Activated CD4-positive, alpha-beta T cell treated with anti-CD3 and anti-CD28 coated beads, Interleukin-10, Interleukin-2, amounts not matched to agents 100 ng/mL and 50 ng/mL, durations not matched to agents 16 hours and 8 hours (primary cell): Measurements from ENCODE around the gene ATXN1L.
A peak's percentile ranks its signal among the peaks of the same experiment; 100 is the strongest.
"Not testable (repeated sequence)": the region's sequence is repeated elsewhere in the genome, so short reads cannot be mapped to it uniquely, and the experiment has no call there.

Experiments
- DNase-seq: peaks from one replicate; pipeline ENCODE4 v3.0.0-alpha.2; 2020

The ATXN1L gene

DNA sequence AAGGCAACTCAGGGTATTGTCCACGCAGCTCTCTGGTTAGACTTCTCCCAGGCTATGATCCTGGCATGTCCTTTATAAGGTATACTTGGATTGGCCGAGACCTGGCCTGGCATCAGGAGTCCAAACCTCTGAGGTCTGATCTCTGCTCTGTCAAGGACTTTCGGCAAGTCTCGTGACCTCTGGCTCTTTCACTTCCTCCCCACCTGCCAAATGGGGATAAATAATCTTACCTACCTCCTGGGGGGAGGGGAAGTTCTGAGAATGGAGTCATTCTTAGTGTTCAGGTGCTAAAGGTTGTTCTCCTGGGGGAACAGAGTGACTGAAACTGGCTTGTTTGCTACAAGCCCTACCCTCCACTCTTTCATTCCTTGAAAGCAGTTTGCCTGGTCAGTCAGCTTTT lies 7.6 kb downstream of the ATXN1L start:
- DNase-seq = peak; percentile 15

DNA sequence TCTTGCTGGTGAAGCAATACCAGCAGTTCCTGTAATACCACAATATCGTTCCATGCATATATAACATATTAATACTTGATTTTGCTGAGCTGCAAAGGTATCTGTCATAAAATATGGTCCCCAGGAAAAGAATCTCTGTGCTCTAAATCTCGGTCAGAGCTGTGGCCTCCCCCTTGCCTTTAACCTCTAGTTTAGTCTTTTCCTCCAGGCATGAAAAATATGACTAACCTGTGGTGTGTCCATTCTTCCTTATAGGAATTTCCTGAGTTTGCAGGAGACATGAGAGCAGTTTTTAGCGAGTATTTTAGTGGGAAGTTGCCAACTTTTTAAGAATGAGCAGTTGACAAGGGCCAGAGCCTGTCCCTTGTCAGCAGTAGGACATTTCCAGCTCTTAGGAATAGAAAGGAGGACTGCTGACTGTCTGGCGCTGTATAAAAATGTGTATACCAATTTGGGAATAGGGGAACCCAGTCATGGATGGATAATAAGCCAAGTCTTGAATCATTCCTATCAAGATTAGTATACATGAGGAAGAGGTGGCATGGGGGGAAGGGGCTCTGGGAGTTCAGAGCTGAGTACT lies 8.7 kb downstream of the ATXN1L start:
- DNase-seq = no peak

DNA sequence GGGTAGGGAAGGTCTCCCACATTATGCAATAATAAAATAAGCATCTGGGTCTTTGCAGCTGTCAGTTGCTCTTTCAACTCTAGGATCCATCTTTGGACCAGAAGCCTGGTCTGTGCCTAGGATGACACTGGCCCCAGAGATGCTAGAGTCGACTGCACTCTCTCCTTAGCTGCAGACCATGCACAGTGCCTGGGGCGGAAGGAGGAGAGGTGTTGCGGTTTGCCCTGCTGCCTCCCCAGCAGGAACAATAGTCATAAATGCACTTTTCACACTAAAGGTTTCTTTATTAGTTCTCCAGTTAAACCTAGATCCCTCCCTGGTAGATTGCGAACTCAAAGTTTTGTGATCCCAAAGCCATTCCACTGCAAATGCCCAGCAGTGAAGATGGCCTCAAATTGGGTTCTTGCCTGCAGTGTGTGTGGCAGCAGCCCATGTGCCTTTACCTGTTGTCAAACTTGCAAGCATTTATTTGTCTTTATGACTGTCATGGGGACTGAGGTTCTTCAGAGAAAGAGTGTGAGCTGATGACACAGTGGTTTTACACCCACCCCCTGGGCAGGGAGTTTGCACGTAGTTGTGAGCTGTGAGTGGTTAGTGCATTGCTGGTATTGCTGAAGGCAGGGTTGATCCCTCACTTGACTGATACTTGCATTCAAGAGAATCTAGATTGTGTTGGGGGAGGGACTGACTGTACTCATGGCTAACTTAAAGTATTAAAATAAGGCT lies 10.3 kb downstream of the ATXN1L start:
- peak; percentile 65 for DNase-seq

DNA sequence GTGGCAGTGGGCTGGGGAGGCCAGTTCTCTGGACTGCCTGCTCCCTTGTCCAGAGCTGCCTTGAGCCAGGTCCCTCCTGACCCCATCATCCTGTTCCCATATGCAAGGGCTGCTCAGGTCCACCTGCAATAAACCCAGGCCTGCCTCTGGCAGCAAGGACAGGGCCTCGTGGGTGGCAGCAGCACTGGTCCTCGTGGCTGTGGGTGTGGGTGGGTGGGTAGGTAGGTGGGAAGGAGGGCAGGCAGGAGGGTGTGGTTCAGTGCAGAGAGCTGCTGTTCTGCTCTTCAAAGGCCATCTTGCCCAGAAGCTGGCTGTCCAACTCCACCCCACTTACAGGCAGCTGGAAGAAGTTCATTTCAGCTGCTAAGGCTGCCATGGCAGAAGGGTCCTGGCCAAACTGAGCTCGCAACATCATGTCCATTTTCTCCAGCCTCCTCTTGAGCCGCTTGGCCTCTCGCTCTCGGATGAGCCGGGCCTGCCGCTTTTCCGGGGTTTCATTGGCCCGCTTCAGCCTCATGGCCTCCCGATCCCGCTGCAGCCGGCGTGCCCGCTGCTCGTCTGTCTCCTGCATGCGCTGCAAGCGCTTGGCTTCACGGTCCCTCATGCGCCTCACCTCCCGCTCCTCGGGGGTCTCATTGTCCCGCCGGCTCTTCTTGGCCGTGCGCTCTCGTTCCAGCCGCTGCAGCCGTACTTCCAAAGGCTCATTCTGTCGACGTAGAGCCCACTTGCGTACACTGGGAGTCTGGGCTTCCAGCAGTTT lies 14.2 kb downstream of the ATXN1L start:
- DNase-seq = no peak

DNA sequence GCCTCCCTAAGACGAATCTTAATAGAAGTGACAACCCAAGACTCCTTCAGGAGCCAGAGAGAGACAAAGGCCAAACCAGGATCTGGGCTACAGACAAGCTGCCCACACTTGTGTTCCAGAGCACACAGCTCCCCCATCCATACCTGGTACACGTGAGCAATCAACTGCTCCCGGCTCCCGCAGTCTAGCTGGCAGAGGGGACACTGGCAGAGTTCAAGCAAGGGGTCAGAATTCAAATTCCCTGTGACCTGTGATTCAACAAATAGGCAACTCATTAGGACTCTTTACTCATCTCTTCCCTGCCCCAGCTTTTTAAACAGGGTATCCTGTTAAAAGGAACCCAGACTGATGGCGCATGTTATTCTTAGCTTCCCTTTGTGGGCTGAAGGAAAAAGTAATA lies 18.2 kb downstream of the ATXN1L start:
- no peak for DNase-seq

DNA sequence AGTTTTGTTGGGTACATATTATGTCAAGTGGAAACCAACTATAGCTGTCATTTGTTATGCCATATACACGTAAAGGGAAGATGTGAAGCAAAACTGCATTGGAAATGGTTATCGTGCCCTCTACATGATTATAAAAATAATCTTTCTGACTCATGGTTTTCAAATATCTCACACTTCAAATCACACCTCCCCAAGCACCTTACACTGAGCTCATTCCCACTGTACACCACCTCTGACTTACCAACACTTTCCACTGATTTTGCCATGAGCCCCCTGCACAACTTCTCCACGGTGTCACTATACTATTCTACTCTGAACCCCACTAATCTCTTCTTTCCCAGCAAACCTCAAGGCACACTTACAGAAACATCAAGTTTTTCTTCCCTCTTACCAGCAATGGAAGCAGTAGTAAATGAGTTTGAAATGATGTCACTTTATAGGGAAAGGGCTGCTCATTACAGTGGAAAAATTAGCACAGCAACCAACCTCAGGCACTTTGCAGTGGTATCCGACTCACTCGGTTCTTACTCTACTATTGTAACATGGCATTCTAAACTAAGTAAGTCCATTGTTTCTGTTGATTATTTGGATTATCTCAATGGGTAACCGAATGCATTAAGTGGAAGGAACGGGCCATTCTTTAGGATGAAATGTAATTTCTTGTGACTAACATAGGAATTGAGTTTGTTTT lies 19.5 kb downstream of the ATXN1L start:
- DNase-seq = no peak

DNA sequence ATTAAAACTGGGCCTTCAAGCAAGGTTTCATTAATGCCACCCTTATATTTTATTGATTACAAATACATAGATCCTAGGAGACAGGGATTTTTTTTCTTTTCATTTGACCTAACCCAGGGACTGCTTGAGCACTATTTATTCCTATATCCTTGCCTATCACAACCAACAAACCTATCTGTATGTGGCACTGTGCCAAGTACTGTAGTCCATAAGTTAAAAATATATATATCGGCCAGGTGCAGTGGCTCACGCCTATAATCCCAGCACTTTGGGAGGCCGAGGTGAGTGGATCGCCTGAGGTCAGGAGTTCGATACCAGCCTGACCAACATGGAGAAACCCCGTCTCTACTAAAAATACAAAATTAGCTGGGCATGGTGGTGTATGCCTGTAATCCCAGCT lies 21.4 kb downstream of the ATXN1L start:
- not testable (repeated sequence) for DNase-seq

DNA sequence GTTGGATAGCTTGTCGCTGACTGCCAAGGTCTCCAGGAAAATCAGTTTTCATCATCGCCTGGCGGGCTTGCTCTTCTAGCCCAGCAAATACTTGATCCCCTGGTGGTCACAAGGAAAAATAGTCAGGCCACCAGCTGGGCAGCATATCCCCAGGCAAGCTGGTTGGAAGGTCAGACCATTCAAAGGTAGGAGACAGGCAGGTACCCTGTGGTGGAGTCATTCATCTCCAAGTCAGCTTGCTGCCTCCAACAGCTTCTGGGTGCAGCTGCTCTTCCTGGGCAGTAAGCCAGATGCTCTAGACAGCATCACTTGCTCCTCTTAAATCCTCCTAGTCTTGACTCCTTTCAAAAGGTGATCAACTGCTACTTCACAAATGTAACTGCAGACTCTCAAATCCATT lies 22.2 kb downstream of the ATXN1L start:
- no peak for DNase-seq

DNA sequence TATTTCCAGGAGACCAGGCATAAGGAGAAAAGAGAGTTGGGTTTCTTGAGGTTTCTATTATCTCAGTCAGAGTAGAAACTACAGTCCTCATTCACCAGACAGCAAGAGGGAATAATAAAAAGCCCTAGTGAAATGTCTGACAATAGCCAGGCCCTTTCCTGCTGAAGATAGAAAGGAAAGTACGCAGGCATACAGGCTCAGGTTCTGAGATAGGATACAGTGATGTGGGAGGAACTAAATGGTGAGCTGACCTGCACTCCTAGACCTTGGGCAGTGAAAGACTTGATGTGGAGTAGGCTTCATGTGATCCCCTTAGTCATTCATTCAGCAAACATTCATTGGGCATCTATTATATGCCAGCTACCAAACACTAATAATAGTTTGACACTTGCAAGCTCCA lies 23.3 kb downstream of the ATXN1L start:
- no peak for DNase-seq

DNA sequence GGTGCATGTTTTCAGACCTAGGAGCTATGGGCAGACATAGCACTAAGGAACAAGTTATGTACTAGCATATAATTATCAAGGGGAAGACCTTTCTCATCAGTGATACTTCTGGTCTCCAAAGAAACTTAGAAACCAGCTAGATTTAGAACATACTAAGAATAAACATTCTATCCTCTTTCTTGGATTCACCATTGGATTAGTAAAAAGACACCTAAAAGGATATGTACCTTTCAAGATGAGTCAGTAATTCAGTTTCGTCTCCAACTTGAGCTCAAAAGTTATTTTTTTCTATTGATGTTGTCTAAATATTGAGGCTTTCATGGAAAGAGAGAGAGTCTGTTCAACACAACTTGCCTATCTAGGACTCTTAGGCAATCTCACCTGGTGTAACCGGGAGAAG lies 25.0 kb downstream of the ATXN1L start:
- peak; percentile 39 for DNase-seq

DNA sequence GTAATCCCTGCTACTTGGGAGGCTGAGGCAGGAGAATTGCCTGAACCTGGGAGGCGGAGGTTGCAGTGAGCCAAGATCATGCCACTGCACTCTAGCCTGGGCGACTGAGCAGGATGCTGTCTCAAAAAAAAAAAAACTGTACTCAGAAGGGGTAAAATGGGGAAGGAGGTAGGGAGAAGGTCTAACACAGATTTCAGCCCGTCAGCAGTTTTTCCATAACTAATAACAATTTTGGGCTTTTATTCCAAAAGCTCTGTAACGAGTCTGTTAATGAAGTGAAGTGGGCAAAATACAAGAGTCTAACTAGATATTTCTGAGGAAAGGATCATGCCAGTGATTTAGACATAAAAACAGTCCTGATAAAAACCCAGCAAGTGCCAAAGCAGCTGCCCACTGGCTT lies 27.4 kb downstream of the ATXN1L start:
- DNase-seq = no peak

DNA sequence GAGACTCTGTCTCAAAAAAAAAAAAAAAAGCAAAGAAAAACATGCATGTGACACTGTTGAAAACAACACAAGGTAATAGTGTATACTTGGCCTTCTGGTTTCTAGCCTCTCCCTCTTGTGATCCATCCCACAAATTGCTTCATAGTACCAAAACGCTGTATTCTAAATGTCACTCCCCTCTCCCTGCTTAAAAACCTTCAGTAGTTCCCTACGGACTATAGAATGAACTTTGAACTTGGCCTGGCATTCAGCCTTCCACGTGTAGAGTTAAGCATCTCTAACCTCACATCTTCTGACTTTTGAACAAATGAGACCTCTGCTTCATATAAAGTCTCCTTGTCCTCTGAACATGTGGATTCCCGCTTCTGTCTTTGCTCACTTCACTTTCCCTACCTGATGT lies 33.1 kb downstream of the ATXN1L start:
- no peak for DNase-seq

DNA sequence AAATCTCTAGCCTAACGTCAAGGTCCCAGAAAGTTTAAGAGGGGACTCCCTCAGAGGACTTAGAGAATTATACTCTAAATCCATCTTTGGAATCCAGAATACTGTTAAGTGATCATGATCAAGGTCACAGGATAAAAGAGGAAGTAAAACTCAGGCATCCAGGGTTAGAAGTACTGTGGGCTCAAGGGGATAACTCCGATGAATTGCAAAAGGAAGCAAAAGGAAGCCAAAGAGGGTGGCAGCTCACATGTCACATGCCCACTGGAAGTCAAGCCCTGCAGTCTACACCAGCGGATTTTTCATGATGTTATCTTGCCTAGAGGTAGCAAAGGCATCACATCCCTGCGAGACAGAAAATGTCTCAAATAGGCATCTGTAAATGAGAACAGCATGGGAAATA lies 34.4 kb downstream of the ATXN1L start:
- no peak for DNase-seq

DNA sequence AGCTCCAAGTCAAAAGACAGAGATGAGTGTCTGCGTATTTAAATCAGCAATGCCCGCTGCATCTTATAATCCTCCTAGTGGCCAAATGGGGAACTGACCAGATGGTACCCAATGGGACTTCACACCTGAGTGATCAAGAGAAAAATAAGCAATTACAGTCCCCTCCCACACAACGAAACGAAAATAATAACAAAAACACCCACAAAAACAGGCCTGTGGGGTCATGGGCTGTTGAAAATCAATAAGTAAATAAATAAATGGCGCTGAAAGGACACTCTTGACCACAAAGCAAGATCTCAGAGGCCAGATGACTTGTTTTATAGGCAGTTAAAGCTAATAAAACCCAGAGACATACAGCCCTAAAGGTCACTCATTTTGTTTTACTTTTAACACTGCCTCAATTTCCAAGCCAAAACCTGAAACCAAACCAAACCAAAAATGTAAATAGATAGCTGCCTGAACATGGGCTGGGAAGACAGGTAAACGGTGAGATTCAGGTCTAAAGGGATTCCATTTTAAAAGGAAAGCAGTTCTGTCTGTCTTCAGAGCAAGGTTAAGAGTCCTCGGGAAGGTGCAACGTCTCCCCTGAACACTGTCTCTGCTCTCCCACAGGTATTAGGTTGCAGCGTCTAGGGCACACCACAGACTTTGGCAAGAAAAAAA lies 36.9 kb downstream of the ATXN1L start:
- peak; percentile 91 for DNase-seq

DNA sequence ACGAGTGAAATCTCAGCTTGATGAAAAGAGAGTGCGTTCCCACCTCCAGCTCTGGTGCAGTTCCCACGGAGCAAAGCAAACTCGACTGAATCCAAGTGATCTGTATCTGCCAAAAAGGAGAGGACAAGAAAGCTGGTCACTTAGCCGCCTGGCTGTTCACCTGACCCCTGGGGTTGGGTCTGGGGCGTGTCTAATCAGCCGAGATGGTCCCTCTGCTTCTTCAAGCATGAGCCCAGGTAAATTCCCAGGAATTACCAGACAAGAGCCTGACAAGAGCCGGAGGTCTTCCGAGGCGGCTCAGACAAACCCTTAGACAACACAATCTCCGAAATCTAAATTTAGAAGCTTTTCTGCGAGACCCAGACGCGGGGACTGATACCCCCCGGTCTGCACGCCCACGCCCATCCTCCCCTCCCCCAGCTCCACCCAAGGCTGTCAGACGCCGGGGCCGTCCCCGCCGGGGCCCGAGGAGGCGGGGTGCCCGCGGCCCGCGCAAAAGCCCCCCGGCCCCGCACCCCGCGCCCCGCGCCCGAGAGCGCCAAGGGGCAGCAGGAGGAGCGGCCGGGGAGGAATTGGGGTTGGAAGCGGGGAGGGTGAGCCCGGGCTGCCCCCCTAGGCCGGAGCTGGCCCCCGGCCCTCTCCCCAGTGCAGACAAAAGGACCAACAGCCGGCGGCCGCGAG lies 37.5 kb downstream of the ATXN1L start:
- peak; percentile 37 for DNase-seq

DNA sequence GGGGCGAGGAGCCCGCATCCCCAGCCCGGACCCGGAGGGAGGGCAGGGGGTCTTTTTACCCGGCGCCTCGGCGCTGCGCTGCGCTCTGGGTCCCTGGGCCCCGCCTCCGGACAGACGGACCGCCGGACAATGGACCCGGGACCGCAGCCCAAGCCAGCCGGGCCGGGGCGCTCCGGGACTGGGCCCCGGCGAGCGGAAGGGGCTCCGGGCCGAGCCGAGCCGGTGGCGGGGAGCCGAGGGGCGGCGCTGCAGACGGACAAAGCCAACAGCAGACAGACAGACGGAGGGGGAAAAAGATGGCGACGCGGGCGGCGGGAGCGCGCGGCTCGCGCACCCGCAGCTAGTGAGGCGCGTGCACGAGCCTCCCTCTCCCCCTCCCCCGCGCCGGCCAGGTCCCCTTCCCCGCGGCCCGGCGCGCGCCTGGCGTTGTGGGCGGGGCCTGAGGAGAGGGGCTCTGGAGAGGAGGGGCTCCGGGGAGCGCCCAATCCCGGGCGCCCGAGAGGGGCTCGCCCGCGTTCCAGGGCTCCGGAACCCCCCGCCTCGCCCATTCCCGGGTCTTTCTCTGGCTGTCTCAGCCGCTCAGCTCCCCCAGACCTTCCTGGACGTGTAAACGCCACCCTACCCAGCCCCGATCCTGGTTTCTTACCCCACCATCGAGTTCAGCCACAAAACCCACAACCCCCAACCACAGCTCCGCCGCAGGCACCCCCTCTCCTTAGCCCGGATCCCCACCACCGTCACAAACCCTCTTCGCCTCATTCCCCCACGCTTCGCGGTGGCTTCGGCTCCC lies 38.3 kb downstream of the ATXN1L start, which contains the start of gene ZNF821:
TSS of gene ZNF821 (minus strand) at position 334 of the 790 bp plus-strand sequence. CDS start 4,236 bp downstream, outside the sequence.
- peak; percentile 79 for DNase-seq

DNA sequence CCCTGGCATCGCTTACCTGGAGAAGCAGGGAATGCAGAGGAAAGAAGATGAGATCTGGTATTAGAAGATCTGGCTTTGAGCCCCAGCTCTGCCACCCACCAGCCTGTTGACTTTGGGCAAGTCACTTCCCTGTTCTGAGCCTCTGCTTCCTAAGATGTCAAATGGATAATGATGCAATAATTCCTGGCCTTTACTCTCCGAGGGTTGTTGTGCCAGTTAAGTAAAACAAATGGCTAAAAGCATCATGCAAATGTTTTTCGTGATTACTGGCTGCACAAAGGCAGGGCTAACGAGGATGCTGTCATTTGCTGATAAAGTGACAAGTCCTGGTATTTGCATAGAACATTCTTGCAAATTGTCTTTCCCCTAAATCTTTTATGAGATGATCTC lies 39.5 kb downstream of the ATXN1L start:
- DNase-seq = no peak

DNA sequence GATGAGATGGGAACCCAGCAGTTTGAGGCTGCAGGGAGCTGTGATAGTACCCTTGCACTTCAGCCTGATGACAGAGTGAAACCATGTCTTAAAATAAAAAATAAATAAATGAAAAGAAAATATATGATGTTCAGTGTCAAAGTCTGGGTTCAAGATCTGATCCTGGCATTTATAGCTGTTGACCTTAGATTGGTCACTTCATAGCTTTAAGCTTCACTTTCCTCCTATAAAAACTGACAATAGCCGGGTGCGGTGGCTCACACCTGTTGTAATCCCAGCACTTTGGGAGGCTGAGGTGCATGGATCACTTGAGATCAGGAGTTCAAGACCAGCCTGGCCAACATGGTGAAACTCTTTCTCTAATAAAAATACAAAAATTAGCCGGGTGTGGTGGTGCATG lies 43.4 kb downstream of the ATXN1L start:
- no peak for DNase-seq

DNA sequence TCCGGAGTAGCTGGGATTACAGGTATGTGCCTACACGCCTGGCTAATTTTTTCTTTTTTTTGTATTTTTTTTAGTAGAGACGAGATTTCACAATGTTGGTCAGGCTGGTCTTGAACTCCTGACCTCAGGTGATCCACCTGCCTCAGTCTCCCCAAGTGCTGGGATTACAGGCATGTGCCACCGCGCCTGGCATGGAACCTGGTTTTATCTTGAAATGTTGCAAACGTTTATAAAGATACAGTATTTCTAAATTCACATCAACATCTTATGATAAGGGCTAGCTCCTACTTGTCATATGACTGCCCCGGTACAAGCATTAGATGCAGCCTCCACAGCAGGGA lies 48.1 kb downstream of the ATXN1L start:
- DNase-seq = no peak

DNA sequence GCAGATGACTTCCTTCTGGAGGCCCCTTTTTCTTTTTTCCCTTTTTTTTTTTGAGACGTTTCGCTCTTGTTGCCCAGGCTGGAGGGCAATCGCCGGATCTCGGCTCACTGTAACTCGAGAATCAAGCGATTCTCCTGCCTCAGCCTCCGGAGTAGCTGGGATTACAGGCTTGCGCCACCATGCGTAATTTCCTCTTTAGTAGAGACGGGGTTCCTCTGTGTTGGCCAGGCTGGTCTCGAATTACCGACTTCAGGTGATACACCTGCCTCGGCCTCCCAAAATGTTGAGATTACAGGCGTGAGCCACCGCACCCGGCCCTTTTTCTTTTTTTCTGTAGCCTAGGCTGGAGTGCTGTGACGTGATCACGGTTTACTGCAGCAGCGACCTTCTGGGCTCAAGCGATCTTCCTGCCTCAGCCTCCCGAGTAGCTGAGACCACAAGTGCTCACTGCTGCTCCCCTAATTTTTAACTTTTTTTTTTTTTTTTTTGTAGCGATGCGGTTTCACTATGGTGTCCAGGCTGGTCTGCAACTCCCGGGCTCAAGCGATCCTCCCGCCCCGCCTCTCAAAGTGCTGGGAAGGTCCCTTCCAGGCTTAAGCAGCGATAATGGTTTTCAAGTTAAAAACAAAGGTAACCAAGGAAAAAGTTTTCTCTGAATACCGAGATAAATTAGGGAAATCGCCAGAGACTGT lies 48.6 kb downstream of the ATXN1L start:
- DNase-seq = peak; percentile 56
